Sigmoid colon (tissue), 7 donors: Measurements from ENCODE around the gene GPANK1. TPM values are rescaled to one million over a fixed set of nuclear protein-coding genes. Genes with fewer than 3 reads are reported as not detected.

ENCODE experiments used
- DNase-seq: peaks from one replicate; pipeline ENCODE4 v3.0.0-alpha.2; 2019
- H3K27ac ChIP-seq, 4 donors: fragments of 200-600 bp; sonication (generic); one replicate each; pipeline ENCODE4 v1.5.1; 2016 to 2019; ENCODE audit warnings: mild to moderate bottlenecking in 1 of 4
- H3K27me3 ChIP-seq, 3 donors: fragments of 200-600 bp; sonication (generic); one replicate each; pipeline ENCODE4 v1.5.1; 2019; ENCODE audit warnings: mild to moderate bottlenecking in 1 of 3
- H3K36me3 ChIP-seq, 4 donors: fragments of 200-600 bp; sonication (generic); one replicate each; pipeline ENCODE4 v1.5.1; 2016 to 2019
- H3K4me1 ChIP-seq, 4 donors: fragments of 200-600 bp; sonication (generic); one replicate each; pipeline ENCODE4 v1.5.1; 2017 to 2019
- H3K4me3 ChIP-seq, 4 donors: fragments of 200-600 bp; sonication (generic); one replicate each; pipeline ENCODE4 v1.5.1; 2017 to 2019; ENCODE audit warnings: mild to moderate bottlenecking in 2 of 4, moderate library complexity in 1 of 4
- H3K9me3 ChIP-seq, 4 donors: fragments of 200-600 bp in 3 of 4; sonication (generic) in 3 of 4; one replicate each; pipeline versions ENCODE4 v1.5.1 to v1.6.1; 2013 to 2019
- EP300 ChIP-seq, 4 donors: sonication (generic); formaldehyde crosslinking; IDR thresholded peaks; one replicate each; pipeline ENCODE4 v1.6.1; 2017; ENCODE audit warnings: antibody characterized with exemption in 4 of 4
- POLR2A ChIP-seq, 2 donors: fragments of 450-650 bp; IDR thresholded peaks; one replicate each; pipeline ENCODE4 v1.6.1; 2016; ENCODE audit warnings: antibody characterized with exemption in 2 of 2, mild to moderate bottlenecking in 2 of 2, moderate library complexity in 2 of 2
- POLR2AphosphoS5 ChIP-seq, 4 donors: sonication (generic); formaldehyde crosslinking; IDR thresholded peaks; one replicate each; pipeline ENCODE4 v1.6.1; 2017; ENCODE audit warnings: antibody characterized with exemption in 4 of 4
- whole genome bisulfite sequencing, 2 donors: extraction: QIAGEN DNeasy Blood & Tissue Kit; methylation state at CpG; one replicate each; pipeline ENCODE4 v1.1.7; 2013; 5-methylcytosine and 5-hydroxymethylcytosine counted together
- intact Hi-C: fragments of 100-400 bp; cut with DNase I; formaldehyde crosslinking; loops from one replicate; pipeline ENCODE4 v1.15.1; 2023
- polyA plus RNA-seq, 3 donors: library from polyadenylated mRNA; stranded (reverse); fragments of 200-250 nt; gene quantifications; one replicate each; pipeline ENCODE4 v1.2.3, GENCODE V29; 2013
- total RNA-seq, 4 donors: library from RNA; depleted of rRNA; stranded (reverse); fragments of >200 nt; gene quantifications; one replicate each; pipeline ENCODE4 v1.1.0, GENCODE V29; 2016
- TF ChIP-seq, protein P1 (sequence below), 4 experiments: fragments of 450-650 bp in 3 of 4; fragments of 200-600 bp in 1 of 4; IDR thresholded peaks; one replicate each; pipeline ENCODE4 v1.5.1; 2016 to 2019; ENCODE audit warnings: antibody characterized with exemption in 4 of 4, mild to moderate bottlenecking in 3 of 4, moderate library complexity in 2 of 4
- donor health status: healthy with polysubstance abuse.
- donor health status: Bipolar disorder and iron deficiency.
- donor health status: healthy.

Gene GPANK1
- total and polyA plus RNA-seq, 7 donors: 15.3 to 29.6 (median 22.8) TPM

DNA sequence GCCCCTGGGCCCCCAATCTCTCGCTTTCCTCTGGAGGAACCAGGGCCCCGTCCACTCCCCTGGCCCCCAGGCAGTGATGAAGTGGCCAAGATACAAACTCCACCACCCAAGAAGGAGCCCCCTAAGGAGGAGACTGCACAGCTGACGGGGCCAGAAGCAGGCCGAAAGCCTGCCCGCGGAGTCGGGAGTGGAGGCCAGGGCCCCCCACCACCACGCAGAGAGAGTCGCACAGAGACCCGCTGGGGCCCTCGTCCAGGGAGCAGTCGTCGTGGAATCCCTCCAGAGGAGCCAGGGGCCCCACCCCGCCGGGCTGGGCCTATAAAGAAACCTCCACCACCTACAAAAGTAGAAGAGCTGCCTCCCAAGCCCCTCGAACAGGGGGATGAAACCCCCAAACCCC is 33.6 kb downstream of the GPANK1 start:
- H3K4me1 ChIP-seq: no peaks in the 10 kb centered on the region
- H3K27ac ChIP-seq: no peak overlapping the region
- intact Hi-C loops: no loop called here
- no peak overlapping the region for H3K4me3 ChIP-seq
- H3K9me3 ChIP-seq: no peaks in the 10 kb centered on the region
- H3K27me3 ChIP-seq: no peaks in the 10 kb centered on the region
- 89 to 90% methylated on average over 16 of the region's 16 CpGs for WGBS, 2 donors
- H3K36me3 ChIP-seq: peaks cover 61 to 100% (median 94%) of the 10 kb centered on the region in 4 donors
- no peak for TF ChIP-seq EP300 (IDR thresholded peaks at IDR 0.05)
- no peak for TF ChIP-seq POLR2AphosphoS5 (IDR thresholded peaks at IDR 0.05)
- TF ChIP-seq, protein P1, sequence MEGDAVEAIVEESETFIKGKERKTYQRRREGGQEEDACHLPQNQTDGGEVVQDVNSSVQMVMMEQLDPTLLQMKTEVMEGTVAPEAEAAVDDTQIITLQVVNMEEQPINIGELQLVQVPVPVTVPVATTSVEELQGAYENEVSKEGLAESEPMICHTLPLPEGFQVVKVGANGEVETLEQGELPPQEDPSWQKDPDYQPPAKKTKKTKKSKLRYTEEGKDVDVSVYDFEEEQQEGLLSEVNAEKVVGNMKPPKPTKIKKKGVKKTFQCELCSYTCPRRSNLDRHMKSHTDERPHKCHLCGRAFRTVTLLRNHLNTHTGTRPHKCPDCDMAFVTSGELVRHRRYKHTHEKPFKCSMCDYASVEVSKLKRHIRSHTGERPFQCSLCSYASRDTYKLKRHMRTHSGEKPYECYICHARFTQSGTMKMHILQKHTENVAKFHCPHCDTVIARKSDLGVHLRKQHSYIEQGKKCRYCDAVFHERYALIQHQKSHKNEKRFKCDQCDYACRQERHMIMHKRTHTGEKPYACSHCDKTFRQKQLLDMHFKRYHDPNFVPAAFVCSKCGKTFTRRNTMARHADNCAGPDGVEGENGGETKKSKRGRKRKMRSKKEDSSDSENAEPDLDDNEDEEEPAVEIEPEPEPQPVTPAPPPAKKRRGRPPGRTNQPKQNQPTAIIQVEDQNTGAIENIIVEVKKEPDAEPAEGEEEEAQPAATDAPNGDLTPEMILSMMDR (IDR thresholded peaks at IDR 0.05): no peak
- no peak for TF ChIP-seq POLR2A (IDR thresholded peaks at IDR 0.05)
- DNase-seq: no peak

DNA sequence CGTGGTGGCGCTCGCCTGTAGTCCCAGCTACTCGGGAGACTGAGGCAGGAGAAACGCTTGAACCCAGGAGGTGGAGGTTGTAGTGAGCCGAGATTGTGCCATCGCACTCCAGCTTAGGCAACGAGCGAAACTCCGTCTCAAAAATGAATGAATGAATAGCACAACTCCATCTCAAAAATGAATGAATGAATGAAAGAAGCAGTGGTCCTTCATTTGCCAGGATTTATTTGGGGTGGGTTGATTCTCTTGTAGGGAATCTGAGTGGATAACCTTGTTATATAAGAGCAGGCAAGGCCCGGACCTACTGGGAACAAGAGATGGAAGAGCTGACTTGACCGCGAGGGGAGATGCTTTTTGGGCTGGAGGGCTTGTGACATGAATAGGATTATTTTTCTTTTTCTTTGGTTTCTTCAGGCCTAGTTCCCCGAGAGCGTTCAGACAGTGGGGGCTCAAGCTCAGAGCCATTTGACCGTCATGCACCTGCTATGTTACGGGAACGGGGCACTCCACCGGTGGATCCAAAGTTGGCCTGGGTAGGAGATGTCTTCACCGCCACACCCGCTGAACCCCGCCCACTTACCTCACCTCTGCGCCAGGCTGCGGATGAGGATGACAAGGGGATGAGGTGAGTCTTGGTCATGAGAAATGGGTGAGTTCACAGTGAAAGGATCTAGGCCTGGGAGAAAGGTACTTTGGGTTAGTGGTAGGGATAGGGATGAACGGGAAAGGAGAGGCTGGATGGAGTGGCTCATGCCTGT is 34.4 kb downstream of the GPANK1 start:
- no peak overlapping the region for H3K27ac ChIP-seq
- TF ChIP-seq EP300 (IDR thresholded peaks at IDR 0.05): no peak
- TF ChIP-seq POLR2AphosphoS5 (IDR thresholded peaks at IDR 0.05): peak in 1 of 4 donors; percentile 10
- intact Hi-C loops: no loop called here
- DNase-seq: no peak
- no peaks in the 10 kb centered on the region for H3K4me1 ChIP-seq
- 90 to 95% methylated on average over 25 of the region's 25 CpGs for WGBS, 2 donors
- H3K4me3 ChIP-seq: no peak overlapping the region
- no peaks in the 10 kb centered on the region for H3K27me3 ChIP-seq
- no peaks in the 10 kb centered on the region for H3K9me3 ChIP-seq
- H3K36me3 ChIP-seq: peaks cover 58 to 100% (median 94%) of the 10 kb centered on the region in 4 donors

DNA sequence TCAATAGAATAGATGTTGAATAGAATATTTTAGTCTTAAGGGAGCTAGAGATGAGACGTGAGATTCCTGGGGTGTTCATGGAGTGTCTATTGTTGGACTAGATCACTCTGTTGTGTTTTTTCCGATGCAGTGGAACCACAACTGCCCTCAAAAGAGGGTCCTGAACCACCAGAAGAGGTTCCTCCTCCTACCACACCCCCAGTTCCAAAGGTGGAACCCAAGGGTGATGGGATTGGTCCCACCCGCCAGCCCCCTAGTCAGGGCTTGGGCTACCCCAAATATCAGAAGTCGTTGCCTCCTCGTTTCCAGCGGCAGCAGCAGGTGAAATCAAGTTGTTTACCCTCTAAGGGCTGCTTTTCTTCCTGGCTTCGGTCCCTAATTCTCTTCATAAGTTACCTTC is 35.8 kb downstream of the GPANK1 start:
- intact Hi-C loops: no loop called here
- H3K4me1 ChIP-seq: no peaks in the 10 kb centered on the region
- TF ChIP-seq, protein P1 (IDR thresholded peaks at IDR 0.05): no peak
- TF ChIP-seq POLR2A (IDR thresholded peaks at IDR 0.05) (no peak), POLR2AphosphoS5 (IDR thresholded peaks at IDR 0.05) (no peak), EP300 (IDR thresholded peaks at IDR 0.05) (no peak)
- no peak for DNase-seq
- peaks cover 57 to 100% (median 94%) of the 10 kb centered on the region in 4 donors for H3K36me3 ChIP-seq
- no peaks in the 10 kb centered on the region for H3K27me3 ChIP-seq
- H3K4me3 ChIP-seq: no peak overlapping the region
- H3K27ac ChIP-seq: no peak overlapping the region
- 85 to 93% methylated on average over 7 of the region's 7 CpGs for WGBS, 2 donors
- H3K9me3 ChIP-seq: no peaks in the 10 kb centered on the region

DNA sequence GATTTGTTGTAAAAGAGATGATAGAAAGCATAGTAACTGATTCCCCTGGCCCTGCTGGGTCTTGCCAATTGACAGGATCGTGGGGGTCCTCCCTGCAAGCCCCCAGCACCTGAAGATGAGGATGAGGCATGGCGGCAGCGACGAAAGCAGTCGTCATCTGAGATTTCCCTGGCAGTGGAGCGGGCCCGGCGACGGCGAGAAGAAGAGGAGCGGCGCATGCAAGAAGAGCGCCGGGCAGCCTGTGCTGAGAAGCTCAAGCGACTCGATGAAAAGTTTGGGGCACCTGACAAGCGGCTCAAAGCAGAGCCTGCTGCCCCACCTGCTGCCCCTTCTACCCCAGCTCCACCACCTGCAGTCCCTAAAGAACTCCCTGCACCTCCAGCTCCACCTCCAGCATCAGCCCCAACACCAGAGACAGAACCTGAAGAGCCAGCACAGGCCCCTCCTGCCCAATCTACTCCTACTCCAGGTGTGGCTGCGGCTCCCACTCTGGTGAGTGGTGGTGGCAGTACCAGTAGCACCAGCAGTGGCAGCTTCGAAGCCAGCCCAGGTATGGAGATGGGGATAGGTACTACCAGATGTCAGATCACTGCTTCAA is 37.0 kb downstream of the GPANK1 start:
- Histone ChIP-seq H3K27me3 (no peaks in the 10 kb centered on the region), H3K9me3 (no peaks in the 10 kb centered on the region), H3K27ac (no peak overlapping the region), H3K4me3 (no peak overlapping the region), H3K4me1 (peaks cover 0 to 3% (median 2%) of the 10 kb centered on the region in 4 donors), H3K36me3 (peaks cover 62 to 96% (median 91%) of the 10 kb centered on the region in 4 donors)
- TF ChIP-seq POLR2A (IDR thresholded peaks at IDR 0.05) (no peak), POLR2AphosphoS5 (IDR thresholded peaks at IDR 0.05) (no peak), EP300 (IDR thresholded peaks at IDR 0.05) (no peak)
- TF ChIP-seq, protein P1 (IDR thresholded peaks at IDR 0.05): no peak
- no peak for DNase-seq
- intact Hi-C loops: no loop called here
- whole genome bisulfite sequencing, 2 donors: 96% methylated on average over 19 of the region's 19 CpGs

DNA sequence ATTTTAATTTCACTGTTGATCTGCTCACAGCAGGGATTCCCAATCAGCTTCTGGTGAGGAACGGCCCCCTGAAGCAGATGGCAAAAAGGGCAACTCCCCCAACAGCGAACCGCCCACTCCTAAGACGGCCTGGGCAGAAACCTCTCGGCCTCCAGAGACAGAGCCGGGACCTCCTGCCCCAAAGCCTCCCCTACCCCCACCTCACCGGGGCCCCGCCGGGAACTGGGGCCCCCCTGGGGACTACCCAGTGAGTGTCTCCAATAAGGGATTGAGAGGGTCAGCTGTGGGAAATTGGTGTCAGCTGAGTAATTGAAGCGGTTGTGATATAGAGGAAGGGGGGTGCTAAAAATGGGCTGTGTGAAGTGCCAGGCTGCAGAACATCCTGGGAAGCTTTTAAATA is 37.8 kb downstream of the GPANK1 start:
- DNase-seq: no peak
- H3K36me3 ChIP-seq: peaks cover 62 to 88% (median 85%) of the 10 kb centered on the region in 4 donors
- peaks cover 0 to 11% (median 10%) of the 10 kb centered on the region in 4 donors for H3K4me1 ChIP-seq
- no peak overlapping the region for H3K4me3 ChIP-seq
- intact Hi-C loops: no loop called here
- TF ChIP-seq POLR2AphosphoS5 (IDR thresholded peaks at IDR 0.05): no peak
- TF ChIP-seq, protein P1 (IDR thresholded peaks at IDR 0.05): no peak
- TF ChIP-seq EP300 (IDR thresholded peaks at IDR 0.05): no peak
- TF ChIP-seq POLR2A (IDR thresholded peaks at IDR 0.05): no peak
- no peaks in the 10 kb centered on the region for H3K27me3 ChIP-seq
- WGBS, 2 donors: 95 to 96% methylated on average over 10 of the region's 10 CpGs
- no peaks in the 10 kb centered on the region for H3K9me3 ChIP-seq
- no peak overlapping the region for H3K27ac ChIP-seq
